NOMO-1 treated with DMSO at 0.1 percent for 48 hours (cell line): ENCODE data around the gene SLC22A9.
A peak's percentile ranks its signal among the peaks of the same experiment; 100 is the strongest.

Experiments
- DNase-seq: peaks from one replicate; lab custom pipeline; 2025; ENCODE audit not compliant: unreplicated experiment; lab: John Stamatoyannopoulos, UW

SLC22A9 gene

DNA sequence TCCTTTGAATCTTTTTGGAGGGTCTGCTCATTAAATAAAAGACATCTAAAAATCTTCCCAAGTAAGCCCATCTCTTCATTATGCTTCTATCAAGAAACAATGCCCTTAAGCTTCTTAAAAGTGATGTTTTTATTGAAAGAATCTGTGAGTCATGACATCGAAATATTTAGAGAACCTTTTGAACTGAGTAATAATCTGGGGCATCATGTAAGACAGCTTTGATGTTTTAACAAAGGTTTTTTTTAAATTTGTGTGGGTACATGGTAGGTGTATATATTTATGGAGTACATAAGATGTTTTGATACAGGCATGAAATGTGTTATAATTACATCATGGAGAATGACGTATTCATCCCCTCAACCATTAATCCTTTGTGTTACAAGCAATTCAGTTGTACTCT, 74.6 kb downstream of the SLC22A9 start:
- no peak for DNase-seq

DNA sequence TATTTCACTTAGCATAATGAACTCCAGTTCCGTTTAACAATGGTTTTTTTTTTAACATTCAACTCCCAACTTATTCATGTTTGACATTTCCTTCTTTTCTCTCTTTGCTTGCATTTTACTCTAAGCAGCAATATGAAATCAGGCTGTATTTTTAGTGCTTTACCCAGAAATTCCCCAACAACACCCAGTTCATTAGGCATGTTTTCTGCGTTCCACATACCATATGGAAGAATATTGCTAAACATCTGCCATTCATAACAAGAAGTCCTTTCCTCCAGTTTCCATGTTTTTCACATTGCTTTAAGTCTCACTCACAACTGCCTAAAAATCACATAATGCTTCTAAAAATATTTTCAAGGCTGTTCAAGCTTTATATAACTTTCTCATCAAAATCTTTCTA, 75.5 kb downstream of the SLC22A9 start:
- no peak for DNase-seq

GRCh38 chr11:63445720-63446119, 76.1 kb downstream of the SLC22A9 start:
- DNase-seq = peak; percentile 1

DNA sequence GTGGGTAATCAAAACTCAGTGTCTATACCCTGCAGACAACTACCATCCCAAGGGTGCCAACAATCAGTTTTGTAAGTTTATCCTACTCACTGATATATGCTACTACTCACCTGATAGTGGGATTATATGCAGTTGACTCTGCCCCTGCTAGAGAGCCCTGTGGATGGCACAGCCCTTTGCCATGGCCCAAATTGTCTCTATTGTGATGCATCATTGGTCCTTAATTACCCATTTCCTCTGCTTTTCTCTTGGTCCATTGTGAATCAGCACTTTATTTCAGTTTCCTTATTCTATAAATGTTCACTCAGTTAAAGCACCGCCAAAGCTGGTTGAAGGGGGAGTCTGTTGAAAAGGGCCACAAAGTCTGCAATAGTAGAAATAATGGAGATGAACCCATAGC, 79.1 kb downstream of the SLC22A9 start:
- peak; percentile 70 for DNase-seq

DNA sequence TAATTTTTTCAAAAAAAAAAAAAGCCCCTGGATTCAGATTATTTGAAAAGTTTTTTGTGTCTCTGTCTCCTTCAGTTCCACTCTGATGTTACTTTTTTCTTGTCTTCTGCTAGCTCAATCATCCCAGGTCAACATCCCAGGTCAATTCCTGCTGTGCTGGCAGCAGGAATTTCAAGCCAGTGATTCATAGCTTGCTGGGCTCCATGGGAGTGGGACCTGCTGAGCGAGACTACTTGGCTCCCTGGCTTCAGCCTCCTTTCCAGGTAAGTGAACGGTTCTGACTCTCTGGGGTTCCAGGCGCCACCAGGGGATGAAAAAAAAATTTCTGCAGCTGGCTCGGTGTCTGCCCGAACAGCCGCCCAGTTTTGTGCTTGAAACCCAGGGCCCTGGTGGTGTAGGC, 90.0 kb downstream of the SLC22A9 start:
- no peak for DNase-seq
